Spinal cord (tissue), 10 donors: ENCODE results near the gene ZNF431. TPM values are rescaled to one million over a fixed set of nuclear protein-coding genes. Genes with fewer than 3 reads are reported as not detected.

Source experiments
- DNase-seq, 6 donors: peaks; one replicate each; pipeline versions ENCODE4 v3.0.0 to v3.0.0-alpha.2; 2013 to 2015; ENCODE audit warnings: low spot score in 6 of 6, low read depth in 4 of 6
- H3K27ac ChIP-seq: one replicate; pipeline ENCODE4 v1.5.1; 2013; ENCODE audit warnings: low read depth, low read length, control low read depth
- H3K27me3 ChIP-seq: one replicate; pipeline ENCODE4 v1.6.1; 2013; ENCODE audit warnings: low read length; ENCODE audit not compliant: control insufficient read depth, insufficient read depth
- H3K36me3 ChIP-seq: one replicate; pipeline ENCODE4 v1.6.1; 2013; ENCODE audit warnings: low read length; ENCODE audit not compliant: control insufficient read depth, insufficient read depth
- H3K4me1 ChIP-seq: one replicate; pipeline ENCODE4 v1.6.1; 2013; ENCODE audit warnings: low read length; ENCODE audit not compliant: control insufficient read depth, insufficient read depth
- H3K4me3 ChIP-seq: one replicate; pipeline ENCODE4 v1.5.1; 2013; ENCODE audit warnings: low read depth, low read length, control low read depth
- H3K9me3 ChIP-seq: one replicate; pipeline ENCODE4 v1.6.1; 2013; ENCODE audit warnings: low read length; ENCODE audit not compliant: control insufficient read depth, insufficient read depth
- WGBS: methylation state at CpG from one replicate; pipeline ENCODE4 v1.1.5; 2013; ENCODE audit warnings: missing lambda C conversion rate; ENCODE audit not compliant: insufficient coverage; 5-methylcytosine and 5-hydroxymethylcytosine counted together
- long read RNA-seq, 4 donors: transcript quantifications; one replicate each; lab custom pipeline, GENCODE V29; 2026
- polyA plus RNA-seq, 2 donors: library from polyadenylated mRNA; unstranded; fragments of 120-200 nt; gene quantifications; one replicate each; pipeline ENCODE4 v1.2.1, GENCODE V29; 2013; ENCODE audit not compliant: insufficient read length in 2 of 2
- total RNA-seq, 2 donors: library from RNA; depleted of rRNA in 1 of 2; stranded (reverse); fragments of 120-200 nt in 1 of 2; fragments of >200 nt in 1 of 2; gene quantifications; one replicate each; pipeline versions ENCODE4 v1.2.3 to v1.2.4, GENCODE V29; 2013 to 2014
- donor health status: healthy.

Gene ZNF431
- total RNA-seq (10 to 100 TPM; 13.5 to 20.1 TPM), polyA plus RNA-seq (10 to 100 TPM; 13.2 to 20.9 TPM)
- long read RNA-seq, donor 1, full-length matches to known transcripts: 1 of 1 reads
- long read RNA-seq, donor 1, partial matches to known transcripts: 0 of 1 reads
- long read RNA-seq, donor 1, other reads (novel, unspliced or antisense): 0 of 1 reads
- long read RNA-seq, donor 2, full-length matches to known transcripts: 2 of 2 reads
- long read RNA-seq, donor 2, partial matches to known transcripts: 0 of 2 reads
- long read RNA-seq, donor 2, other reads (novel, unspliced or antisense): 0 of 2 reads
- long read RNA-seq, donor 3, partial matches to known transcripts: 0 of 1 reads
- long read RNA-seq, donor 3, other reads (novel, unspliced or antisense): 0 of 1 reads
- long read RNA-seq, donor 4, full-length matches to known transcripts: 4 of 4 reads
- long read RNA-seq, donor 4, partial matches to known transcripts: 0 of 4 reads
- long read RNA-seq, donor 4, other reads (novel, unspliced or antisense): 0 of 4 reads

DNA sequence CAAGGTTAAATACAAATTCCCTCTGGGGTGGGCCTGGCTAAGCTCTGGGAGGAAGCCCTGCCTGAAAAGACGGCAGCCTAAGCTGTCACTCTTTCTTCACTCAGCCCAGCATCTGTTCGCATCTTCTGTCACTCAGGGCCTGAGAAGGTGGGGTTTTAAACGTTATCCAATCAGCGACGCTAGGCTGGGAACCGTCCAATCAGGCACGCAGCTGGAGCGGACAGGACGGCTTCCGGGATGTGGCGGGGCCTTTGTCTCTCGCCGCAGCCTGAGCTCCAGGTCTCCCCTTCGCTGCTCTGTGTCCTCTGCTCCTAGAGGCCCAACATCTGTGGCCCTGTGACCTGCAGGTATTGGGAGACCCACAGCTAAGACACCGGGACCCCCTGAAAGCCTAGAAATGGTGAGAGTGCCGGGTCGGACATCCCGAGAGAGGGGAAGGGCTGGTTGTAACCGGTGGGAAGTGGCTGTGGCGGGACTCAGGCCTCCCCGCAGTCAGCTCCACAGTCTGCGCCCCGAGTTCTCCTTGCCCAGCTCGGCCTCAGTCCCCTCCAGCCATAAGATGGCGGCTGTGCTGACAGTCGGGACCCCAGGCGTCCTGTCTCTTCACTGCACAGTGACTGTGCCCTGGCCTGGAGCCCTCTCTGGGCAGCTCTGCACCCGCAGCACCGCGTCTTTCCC lies at the start of gene ZNF431:
ZNF431 (plus strand) TSS at position 254 of the 678 bp plus-strand sequence; CDS start at position 398, 144 bp downstream.
- 0% methylated on average over 30 of the region's 30 CpGs for WGBS
- peak within 1 kb of the TSS; percentile 84 for H3K27ac ChIP-seq

DNA sequence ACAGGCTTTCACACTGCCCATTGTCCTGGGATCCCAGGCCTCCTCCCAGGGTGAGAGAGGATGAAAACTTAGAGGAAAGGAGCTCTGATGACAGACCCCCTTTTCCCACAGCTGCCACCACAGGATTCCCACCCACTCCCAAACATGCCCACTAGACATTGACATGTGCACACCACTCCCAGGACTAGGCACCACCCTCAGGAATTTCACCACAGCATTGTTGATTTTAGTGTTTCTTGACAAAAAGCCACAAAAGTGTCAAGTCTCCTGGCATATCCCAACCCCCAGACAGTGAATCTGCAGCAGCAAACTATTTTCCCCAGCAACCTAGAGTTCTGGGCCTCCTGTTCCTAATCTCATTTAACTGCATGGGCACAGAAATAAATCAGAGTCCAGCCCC lies 49.7 kb upstream of the ZNF431 start:
- Histone ChIP-seq H3K4me1 (no peaks in the 10 kb centered on the region), H3K27me3 (no peaks in the 10 kb centered on the region), H3K4me3 (no peak overlapping the region), H3K27ac (no peak overlapping the region), H3K36me3 (no peaks in the 10 kb centered on the region), H3K9me3 (no peaks in the 10 kb centered on the region)
- DNase-seq: no peak

More for the DNA sequence above, at the start of gene ZNF431:
- H3K9me3 ChIP-seq: no peaks in the 10 kb centered on the region
- no peaks in the 10 kb centered on the region for H3K27me3 ChIP-seq
- H3K4me3 ChIP-seq: peak within 1 kb of the TSS; percentile 75
- no peaks in the 10 kb centered on the region for H3K4me1 ChIP-seq
- peaks cover 13% of the 10 kb centered on the region for H3K36me3 ChIP-seq
- peak; percentile 82 to 99 (median 92) for DNase-seq

DNA sequence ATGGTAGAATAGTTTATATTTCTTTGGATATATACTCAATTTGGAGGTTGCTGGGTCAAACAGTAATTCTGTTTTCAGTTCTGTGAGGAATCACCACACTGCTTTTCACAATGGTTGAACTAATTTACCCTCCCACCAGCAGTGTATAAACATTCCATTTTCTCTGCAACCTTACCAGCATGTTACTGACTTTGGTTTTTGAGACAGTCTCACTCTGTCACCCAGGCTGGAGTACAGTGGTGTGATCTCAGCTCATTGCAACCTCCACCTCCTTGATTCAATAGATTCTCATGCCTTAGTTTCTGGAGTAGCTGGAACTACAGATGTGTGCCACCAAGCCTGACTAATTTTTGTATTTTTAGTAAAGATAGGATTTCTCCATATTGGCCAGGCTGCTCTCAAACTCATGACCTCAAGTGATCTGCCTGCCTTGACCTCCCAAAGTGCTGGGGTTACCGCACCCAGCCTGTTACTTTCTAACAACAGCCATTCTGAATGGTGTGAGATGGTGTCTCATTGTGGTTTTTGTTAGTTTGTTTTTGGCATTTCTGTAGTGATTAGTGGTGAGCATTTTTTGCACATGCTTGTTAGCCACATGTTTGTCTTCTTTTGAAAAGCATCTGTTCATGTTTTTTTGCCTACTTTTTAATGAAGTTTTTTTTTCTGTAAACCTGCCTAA lies 47.4 kb upstream of the ZNF431 start:
- DNase-seq: no peak
- Histone ChIP-seq H3K4me3 (no peak overlapping the region), H3K4me1 (no peaks in the 10 kb centered on the region), H3K9me3 (no peaks in the 10 kb centered on the region), H3K27ac (no peak overlapping the region), H3K36me3 (peaks cover 2% of the 10 kb centered on the region), H3K27me3 (no peaks in the 10 kb centered on the region)
- 75% methylated on average over 1 of the region's 1 CpG for WGBS

DNA sequence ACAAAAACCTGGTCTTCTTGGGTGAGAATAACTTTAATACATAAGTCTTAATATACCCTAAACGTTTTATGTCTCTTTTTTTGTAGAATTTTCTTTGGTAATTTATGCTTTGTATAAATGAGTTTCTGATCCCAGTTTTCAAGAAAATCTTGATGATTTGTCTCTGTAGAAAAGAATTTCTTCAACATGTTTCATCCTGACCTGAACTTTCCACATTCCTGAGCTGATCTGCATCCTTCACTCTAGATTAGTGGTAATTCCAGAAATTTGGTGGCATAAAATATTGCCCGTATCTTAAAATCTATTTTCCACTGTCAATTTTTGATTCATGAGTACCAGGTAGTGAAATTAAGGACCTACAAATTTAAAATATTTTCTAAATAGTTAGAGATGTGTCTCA lies 43.5 kb upstream of the ZNF431 start:
- no peak for DNase-seq
- no CpG with 5 or more reads among the region's 2 CpGs for WGBS
- Histone ChIP-seq H3K9me3 (no peaks in the 10 kb centered on the region), H3K36me3 (peaks cover 2% of the 10 kb centered on the region), H3K27ac (no peak overlapping the region), H3K27me3 (no peaks in the 10 kb centered on the region), H3K4me3 (no peak overlapping the region), H3K4me1 (no peaks in the 10 kb centered on the region)

DNA sequence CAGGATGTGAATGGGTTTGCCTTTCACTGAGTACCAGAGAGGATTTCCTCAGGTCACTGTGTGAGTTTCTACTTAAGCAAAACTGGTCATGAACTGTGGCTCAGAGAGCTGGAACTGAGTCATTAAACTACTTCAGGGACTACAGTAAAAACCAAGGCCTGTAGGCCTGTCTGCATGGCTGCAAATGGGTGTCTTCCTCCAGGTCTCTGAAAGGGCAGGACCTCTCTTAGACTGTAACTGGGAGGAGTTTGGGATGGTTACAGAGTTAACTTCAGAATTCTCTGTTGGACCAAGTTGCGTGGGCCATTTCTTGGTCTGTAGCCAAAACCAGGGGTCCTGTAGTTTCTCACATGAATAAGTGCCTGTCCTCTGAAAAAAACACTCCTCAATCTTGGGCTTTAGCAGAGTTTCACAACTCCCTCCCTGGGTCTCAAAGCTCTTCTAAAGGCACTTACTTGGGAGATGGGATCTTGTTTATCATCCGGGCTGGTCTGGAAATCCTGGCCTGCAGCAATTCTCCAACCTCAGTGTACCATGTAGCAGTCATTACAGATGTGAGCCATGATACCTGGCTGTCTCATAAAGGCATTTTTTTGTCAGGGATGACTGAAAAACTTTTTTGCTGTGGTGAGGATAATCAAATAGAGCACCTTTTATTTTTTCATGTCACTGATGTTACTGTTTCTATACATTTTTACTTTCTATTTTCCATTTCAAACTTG lies 40.2 kb upstream of the ZNF431 start:
- no peaks in the 10 kb centered on the region for H3K27me3 ChIP-seq
- H3K27ac ChIP-seq: no peak overlapping the region
- WGBS: no CpG with 5 or more reads among the region's 2 CpGs
- H3K4me1 ChIP-seq: no peaks in the 10 kb centered on the region
- DNase-seq: no peak
- H3K9me3 ChIP-seq: no peaks in the 10 kb centered on the region
- peaks cover 2% of the 10 kb centered on the region for H3K36me3 ChIP-seq
- H3K4me3 ChIP-seq: no peak overlapping the region

DNA sequence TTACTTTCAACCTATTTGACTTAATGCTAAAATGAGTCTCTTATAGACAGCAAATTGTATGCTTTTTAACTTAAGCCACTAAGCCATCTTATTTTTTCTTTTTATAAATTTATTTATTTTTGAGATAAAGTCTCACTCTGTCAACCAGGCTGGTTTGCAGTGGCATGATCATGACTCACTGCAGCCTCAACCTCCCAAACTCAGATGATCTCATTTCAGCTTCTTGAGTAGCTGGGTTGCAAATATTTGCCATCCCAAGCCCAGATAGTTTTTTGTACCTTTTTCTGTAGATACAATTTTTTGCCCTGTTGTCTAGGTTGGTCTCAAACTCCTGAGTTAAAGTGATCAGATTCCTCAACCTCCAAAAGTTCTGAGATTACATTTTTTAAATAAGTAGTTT lies 32.7 kb upstream of the ZNF431 start:
- Histone ChIP-seq H3K27ac (no peak overlapping the region), H3K27me3 (no peaks in the 10 kb centered on the region), H3K9me3 (no peaks in the 10 kb centered on the region), H3K4me3 (no peak overlapping the region), H3K4me1 (no peaks in the 10 kb centered on the region), H3K36me3 (no peaks in the 10 kb centered on the region)
- DNase-seq: no peak

DNA sequence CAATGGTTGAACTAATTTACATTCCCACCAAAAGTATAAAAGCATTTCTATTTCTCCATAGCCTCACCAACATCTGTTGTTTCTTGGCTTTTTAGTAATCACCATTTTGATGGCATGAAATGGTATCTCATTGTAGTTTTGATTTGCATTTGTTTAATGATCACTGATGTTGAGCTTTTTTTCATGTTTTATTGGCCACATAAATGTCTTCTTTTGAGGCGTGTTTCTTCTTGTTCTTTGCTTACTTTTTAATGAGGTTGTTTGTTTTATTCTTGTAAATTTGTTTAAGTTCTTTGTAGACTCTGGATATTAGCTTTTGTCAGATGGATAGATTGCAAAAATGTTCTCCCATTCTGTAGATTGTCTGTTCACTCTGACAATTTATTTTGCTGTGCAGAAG lies 31.7 kb upstream of the ZNF431 start:
- no peak overlapping the region for H3K4me3 ChIP-seq
- no CpG with 5 or more reads among the region's 1 CpG for WGBS
- H3K36me3 ChIP-seq: no peaks in the 10 kb centered on the region
- no peaks in the 10 kb centered on the region for H3K4me1 ChIP-seq
- no peaks in the 10 kb centered on the region for H3K27me3 ChIP-seq
- no peak overlapping the region for H3K27ac ChIP-seq
- H3K9me3 ChIP-seq: peaks cover 3% of the 10 kb centered on the region
- no peak for DNase-seq

DNA sequence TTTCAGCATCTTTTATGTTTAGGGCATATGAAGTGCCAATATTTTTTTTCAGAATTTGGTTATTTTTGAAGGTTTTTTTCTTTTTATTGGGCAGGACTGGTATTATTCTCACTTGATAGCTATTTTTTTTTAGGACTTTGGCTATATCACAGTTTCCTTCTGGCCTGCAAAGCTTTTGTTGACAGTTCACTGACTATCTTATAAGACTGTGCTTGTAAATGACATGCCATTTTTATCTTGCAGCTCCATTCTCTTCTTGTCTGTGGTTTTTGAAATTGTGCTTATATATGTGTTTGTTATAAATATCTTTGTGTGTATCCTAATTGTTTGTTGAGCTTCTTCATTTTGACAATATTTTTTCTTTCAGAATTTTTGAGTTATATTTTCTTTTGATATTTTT lies 26.4 kb upstream of the ZNF431 start:
- no peak for DNase-seq
- H3K27ac ChIP-seq: no peak overlapping the region
- H3K4me3 ChIP-seq: no peak overlapping the region

More for the DNA sequence above, 26.4 kb upstream of the ZNF431 start:
- Histone ChIP-seq H3K4me1 (no peaks in the 10 kb centered on the region), H3K36me3 (peaks cover 2% of the 10 kb centered on the region), H3K27me3 (no peaks in the 10 kb centered on the region), H3K9me3 (peaks cover 3% of the 10 kb centered on the region)
